Activated CD4-positive, alpha-beta T cell treated with anti-CD3 and anti-CD28 coated beads, Interleukin-2, amount 50 U/mL, for 4 hours (primary cell): ENCODE data around the gene CLDN20.
"Not testable (repeated sequence)": the region's sequence is repeated elsewhere in the genome, so short reads cannot be mapped to it uniquely, and the experiment has no call there.

Experiments
- DNase-seq, 2 experiments: peaks; one replicate each; pipeline ENCODE4 v3.0.0-alpha.2; 2020

CLDN20 gene

GRCh38 chr6:155270561-155271091, 6.8 kb downstream of the CLDN20 start:
- no peak for DNase-seq

DNA sequence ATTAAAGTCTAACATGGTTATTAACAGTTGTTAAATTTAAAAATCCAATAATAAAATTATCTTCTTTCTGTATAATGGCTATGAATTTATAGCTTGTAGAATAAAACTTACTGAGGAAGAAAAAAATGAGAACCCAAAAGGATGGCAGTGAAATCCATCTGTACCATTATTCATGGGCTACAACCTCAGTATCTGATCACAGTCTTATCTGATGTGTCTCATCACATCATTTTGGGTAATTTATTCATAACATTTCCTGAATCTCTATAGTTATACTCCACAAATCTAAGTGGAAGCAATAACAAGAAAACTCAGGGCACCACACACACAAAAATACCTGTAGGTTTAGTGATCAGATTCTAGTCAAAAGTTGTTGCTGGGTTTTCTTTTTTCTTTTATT, 7.3 kb downstream of the CLDN20 start:
- no peak for DNase-seq

DNA sequence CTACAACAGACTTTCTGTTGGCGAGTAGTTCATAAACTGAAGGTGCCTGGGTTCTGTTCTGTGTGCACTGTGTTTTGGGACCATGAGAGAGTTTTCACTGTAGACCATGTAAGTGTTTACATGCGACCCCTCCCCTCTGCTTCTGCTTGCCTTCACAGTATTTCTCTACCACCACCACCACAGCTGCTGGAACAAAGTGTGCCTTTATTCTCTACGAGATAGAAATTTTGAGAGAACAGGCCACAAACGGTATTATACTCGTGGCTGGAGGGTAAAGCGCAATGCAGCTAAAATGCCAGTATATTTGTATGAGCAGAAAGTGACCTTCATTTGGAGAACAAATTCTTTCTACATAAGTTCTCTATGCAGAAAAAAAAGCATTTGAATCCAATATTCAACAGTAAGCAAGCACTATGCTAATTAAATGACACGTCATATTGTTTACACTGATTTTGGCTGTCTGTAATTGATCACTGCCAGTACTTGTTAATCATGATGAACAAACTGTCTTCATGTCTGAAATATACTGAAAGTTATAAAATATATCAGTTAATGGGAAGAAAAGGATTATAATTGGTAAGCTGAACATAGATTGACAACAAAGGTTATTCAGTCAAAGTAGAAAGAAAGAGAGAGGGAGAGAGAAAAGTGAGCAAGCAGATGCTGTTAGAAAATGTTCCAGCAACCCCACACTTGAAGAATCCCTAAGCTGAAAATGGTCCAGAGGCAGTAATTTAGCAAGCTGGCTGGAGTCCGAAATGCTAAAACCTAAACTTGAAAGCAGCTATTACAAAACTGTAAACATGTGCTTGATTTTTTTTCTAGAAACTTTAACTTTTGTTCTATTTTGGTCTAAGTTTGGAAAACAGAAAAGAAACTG, 8.8 kb downstream of the CLDN20 start:
- DNase-seq, result no peak

DNA sequence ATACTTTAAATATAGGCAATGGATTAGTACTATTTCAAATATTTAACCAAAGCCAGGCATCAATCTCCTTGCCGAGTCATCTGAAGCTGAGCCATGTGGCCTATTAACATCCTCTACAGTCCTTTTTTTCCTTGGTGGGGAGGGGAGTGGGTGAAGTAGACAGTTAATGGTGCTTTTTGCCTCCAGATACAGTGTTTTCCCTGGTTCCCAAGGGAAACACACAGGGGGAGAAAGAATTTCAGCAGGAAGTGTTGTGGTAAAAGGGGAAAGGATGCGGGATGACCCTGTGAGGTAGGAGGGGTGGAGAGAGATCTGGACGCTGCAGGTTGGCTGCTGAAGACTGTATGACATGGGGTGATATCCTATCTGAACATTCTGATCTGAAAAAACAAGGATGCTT, 9.6 kb downstream of the CLDN20 start:
- DNase-seq, result no peak

GRCh38 chr6:155274106-155274505, 10.3 kb downstream of the CLDN20 start:
- no peak for DNase-seq

DNA sequence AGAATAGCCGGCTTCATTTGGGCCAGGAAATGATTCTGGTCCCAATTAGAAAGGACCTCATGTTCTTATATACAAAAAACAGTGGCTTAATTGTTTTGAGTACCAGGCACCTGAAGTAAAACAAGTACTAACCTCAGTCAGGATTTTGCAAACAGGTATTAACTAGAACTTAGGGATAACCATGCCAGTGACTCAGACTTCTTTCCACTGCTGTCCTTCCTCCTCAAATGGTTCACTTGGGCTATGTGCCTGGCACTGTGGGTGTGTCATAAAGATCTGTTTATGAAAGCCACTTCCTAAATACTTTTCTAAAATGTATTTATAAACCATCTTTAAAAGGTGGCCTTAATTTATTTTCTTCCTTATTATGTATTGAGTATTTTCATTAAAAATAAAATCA, 10.7 kb downstream of the CLDN20 start:
- no peak for DNase-seq

DNA sequence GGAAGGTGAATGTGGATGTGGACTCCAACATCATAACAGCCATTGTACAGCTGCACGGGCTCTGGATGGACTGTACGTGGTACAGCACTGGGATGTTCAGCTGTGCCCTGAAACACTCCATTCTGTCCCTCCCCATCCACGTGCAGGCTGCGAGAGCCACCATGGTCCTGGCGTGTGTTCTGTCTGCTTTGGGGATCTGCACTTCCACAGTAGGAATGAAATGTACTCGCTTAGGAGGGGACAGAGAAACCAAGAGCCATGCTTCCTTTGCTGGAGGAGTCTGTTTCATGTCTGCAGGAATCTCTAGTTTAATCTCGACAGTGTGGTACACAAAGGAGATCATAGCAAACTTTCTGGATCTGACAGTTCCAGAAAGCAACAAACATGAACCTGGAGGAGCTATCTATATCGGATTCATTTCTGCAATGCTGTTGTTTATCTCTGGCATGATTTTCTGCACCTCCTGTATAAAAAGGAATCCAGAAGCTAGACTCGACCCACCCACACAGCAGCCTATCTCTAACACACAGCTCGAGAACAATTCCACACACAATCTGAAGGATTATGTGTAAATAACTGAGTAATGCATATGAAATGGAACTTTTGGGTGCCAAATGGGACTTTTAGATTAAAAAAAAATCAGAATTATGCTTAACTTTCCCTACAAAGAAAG, 12.1 kb downstream of the CLDN20 start:
- no peak for DNase-seq

DNA sequence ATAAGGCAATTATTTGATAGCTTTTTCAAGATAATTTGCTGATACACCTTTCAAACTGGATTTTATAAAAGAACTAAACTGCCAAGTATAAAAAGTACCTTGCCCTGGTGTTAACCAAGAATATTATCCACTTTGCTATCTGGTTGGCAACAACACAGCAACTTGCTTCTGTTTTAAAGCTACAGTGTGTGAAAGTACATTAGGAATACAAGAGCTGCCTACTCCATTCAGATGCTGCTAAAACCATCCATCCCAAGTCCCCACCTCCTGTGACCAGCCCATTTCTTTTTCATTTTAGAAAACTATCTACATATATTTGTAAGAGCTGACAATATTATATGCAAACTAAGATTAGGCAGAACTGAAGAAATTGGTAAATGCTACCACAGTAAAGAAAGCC, 12.8 kb downstream of the CLDN20 start:
- DNase-seq, result no peak

GRCh38 chr6:155278319-155279049, 14.7 kb downstream of the CLDN20 start:
- no peak for DNase-seq

GRCh38 chr6:155284775-155285174, 21.0 kb downstream of the CLDN20 start:
- no peak for DNase-seq

- DNase-seq, result no peak
Measured at GRCh38 chr6:155287762-155288161, 23.9 kb downstream of the CLDN20 start.

- no peak for DNase-seq
Measured at GRCh38 chr6:155290491-155290890, 26.7 kb downstream of the CLDN20 start.

GRCh38 chr6:155291291-155291690, 27.5 kb downstream of the CLDN20 start:
- DNase-seq, result no peak

DNA sequence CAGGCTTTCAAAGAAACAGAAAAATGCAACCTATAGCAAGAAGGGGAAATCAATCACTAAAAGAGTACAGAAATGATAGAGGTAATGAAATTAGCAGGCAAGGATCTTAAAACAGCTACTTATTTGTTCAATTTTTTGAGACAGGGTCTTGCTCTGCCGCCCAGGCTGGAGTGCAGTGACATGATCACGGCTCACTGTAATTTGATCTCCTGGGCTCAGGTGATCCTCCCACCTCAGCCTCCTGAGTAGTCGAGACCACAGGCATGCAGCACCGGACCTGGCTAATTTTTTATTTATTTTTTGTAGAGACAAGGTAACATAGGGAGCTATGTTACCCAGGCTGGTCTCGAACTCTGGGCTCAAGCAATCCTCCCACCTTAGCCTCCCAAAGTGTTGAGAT, 28.9 kb downstream of the CLDN20 start:
- DNase-seq, result no peak

DNA sequence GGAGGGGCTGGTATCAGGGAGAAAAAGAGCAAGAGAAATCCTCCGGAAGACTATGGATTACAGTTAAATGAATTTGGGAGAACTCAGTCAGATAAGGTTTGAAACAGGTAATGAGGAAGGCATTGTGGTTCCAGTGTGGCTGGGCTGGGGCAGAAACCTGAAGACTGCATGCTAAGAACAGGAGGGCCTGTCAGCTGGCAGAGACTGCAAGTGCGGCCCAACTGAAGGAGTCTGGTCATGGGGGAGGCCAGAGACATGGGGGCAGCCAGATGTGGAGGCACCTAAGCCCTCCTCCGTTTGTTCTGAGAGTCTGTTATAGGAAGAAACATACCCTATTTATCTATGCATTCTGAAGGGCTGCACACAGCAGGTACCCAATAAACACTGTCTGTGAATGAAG, 33.9 kb downstream of the CLDN20 start:
- DNase-seq, result no peak

DNA sequence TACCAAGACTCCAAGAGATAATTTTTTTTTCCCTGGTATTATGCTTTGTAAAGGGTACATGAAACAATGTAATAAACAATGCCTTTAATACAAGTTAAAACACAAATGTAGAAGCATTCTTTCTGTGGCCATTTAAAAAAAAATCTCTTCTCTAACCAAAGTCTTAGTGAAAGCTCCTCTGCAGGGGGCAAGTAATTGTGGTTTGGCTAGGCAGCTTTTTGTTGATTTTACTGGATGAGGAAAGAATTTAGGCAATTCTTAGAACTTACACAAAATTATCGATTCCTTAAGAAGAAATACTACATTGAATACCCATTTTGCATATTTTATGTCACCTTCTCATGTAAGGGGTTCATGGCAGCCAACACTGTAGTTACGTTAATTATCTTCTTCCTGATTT, 38.1 kb downstream of the CLDN20 start:
- DNase-seq, result no peak

DNA sequence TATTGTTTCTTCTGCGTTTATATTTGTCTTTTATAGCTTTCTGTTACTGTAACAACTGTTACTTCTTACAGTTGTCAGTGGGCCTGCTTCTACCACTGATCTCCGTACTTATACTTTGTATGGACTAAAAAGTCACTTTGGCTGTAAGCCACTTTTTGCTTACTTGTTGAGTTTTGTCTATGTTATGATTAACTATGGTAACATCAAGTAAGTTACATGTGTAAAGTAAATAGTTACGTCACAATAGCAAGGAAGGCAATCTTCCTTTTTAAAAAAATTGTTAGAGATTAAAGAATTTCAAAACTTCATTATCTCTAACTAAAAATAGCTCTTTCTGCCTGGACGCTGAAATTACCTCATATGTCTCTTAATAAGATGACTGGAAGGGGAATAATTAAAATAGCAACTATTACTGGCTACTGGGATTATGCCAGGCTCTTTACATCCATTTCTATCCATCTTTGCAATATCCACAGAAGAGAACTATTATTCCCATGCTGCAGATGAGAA, 39.6 kb downstream of the CLDN20 start:
- DNase-seq, result no peak

DNA sequence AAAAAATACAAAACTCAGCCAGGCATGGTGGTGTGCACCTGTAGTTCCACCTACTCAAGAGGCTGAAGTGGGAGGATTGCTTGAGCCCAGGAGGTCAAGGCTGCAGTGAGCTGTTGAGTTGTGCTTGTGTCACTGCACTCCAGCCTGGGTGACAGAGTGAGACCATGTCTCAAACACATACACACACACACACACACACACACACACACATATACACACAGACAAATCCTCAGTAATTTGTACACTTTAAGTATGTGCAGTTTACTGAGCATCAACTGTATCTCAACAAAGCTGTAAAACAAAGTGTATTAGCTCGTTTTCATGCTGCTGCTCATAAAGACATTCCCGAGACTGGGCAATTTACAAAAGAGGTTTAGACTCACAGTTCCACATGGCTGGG, 43.1 kb downstream of the CLDN20 start:
- no peak for DNase-seq

- DNase-seq, result no peak
Measured at GRCh38 chr6:155309150-155309549, 45.3 kb downstream of the CLDN20 start.

GRCh38 chr6:155310596-155310995, 46.8 kb downstream of the CLDN20 start:
- DNase-seq, result no peak

DNA sequence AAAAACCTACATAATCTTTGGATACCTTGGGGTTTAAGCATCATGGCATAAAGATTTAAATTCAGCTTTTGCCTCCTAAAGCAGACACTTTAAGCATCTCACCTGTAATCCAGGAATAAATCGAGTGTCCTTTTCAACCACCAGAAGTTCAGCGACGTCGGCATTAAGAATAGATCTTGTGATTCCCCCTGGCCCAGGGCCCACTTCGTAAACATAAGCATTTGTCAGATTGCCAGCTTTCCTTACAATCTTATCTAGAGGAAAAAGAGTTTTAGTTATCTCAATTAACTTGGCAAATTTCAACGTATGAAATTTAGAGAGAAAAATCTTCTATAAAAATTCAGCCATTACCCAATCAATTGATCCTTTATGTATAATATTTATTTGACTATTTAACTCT, 47.3 kb downstream of the CLDN20 start:
- DNase-seq, result no peak

DNA sequence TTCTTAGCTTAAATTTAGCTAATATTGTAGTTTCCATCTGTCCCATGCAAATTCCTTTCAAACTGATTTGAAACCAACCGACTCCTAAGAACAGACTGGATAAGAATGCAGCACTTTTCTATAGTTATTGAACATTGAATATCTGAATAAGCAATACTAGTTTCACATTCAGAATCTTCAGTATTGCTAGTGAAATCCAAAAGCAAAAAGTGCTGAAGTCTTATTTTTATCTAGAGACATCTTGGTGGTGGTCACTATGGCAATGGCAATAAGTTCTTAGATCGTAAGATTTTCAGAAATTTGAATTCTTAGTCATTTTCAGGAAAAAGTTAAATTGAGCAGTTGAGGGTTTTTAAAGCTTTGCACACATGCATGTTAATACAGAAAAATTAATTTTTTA, 47.8 kb downstream of the CLDN20 start:
- DNase-seq, result no peak

- not testable (repeated sequence) for DNase-seq
Measured at GRCh38 chr6:155312950-155313349, 49.1 kb downstream of the CLDN20 start.
